HepG2 (cell line): ENCODE results near the gene TCF19. TPM values are rescaled to one million over a fixed set of nuclear protein-coding genes. Genes with fewer than 3 reads are reported as not detected.

Source experiments
- ATF7 ChIP-seq, 2 experiments: fragments of 450-650 bp in 1 of 2; sonication (generic) in 1 of 2; formaldehyde crosslinking in 1 of 2; IDR thresholded peaks; 2 replicates each; pipeline versions ENCODE4 v1.4.0 to v1.6.1; 2016 to 2020; ENCODE audit warnings: antibody characterized with exemption in 1 of 2, mild to moderate bottlenecking in 1 of 2, missing genetic modification reagents in 1 of 2
- MBD4 ChIP-seq: IDR thresholded peaks from 2 replicates; pipeline ENCODE4 v1.6.1; 2012; ENCODE audit warnings: low read length, inconsistent platforms, borderline replicate concordance
- MYC ChIP-seq: sonication (generic); formaldehyde crosslinking; IDR thresholded peaks from 2 replicates; pipeline ENCODE4 v1.9.0; 2021; ENCODE audit warnings: missing genetic modification reagents, borderline replicate concordance
- RBAK ChIP-seq: sonication (generic); formaldehyde crosslinking; IDR thresholded peaks from 2 replicates; pipeline ENCODE4 v1.5.1; 2020; ENCODE audit warnings: mild to moderate bottlenecking, missing genetic modification reagents
- RXRA ChIP-seq: sonication (generic); formaldehyde crosslinking; IDR thresholded peaks from 2 replicates; pipeline ENCODE4 v1.5.1; 2020; ENCODE audit warnings: missing genetic modification reagents
- SMC3 ChIP-seq: IDR thresholded peaks from 2 replicates; pipeline ENCODE4 v1.6.1; 2011; ENCODE audit warnings: low read length, improper control_type of control experiment
- SSRP1 ChIP-seq: IDR thresholded peaks from 2 replicates; pipeline ENCODE4 v1.6.1; 2016; ENCODE audit warnings: control low read depth
- U2AF2 ChIP-seq: fragments of 200-400 bp; formaldehyde crosslinking; IDR thresholded peaks from 2 replicates; pipeline ENCODE4 v1.6.1; 2017; ENCODE audit warnings: low read depth, mild to moderate bottlenecking, low read length
- ZBTB7A ChIP-seq: sonication (generic); formaldehyde crosslinking; IDR thresholded peaks from 2 replicates; pipeline ENCODE4 v1.8.0; 2022; ENCODE audit warnings: mild to moderate bottlenecking, missing genetic modification reagents
- ZNF136 ChIP-seq: sonication (generic); formaldehyde crosslinking; IDR thresholded peaks from 2 replicates; pipeline ENCODE4 v1.8.1; 2022; ENCODE audit warnings: low read depth, mild to moderate bottlenecking, moderate library complexity, missing genetic modification reagents
- ZNF607 ChIP-seq: sonication (generic); formaldehyde crosslinking; IDR thresholded peaks from 2 replicates; pipeline ENCODE4 v1.5.1; 2020; ENCODE audit warnings: missing genetic modification reagents, mild to moderate bottlenecking, borderline replicate concordance
- polyA plus RNA-seq, 8 experiments: library from polyadenylated mRNA; depleted of rRNA in 3 of 8; stranded (reverse) in 7 of 8; unstranded in 1 of 8; fragments of >200 nt; fragmentation: Illumina TruSeq in 4 of 8; extraction: Trizol in 4 of 8; gene quantifications; 2 replicates each; pipeline versions ENCODE4 v1.2.1 to v1.2.3, GENCODE V29; 2011 to 2016; ENCODE audit warnings: low read depth in 4 of 8, missing spikeins in 1 of 8, mixed read lengths in 1 of 8; ENCODE audit not compliant: insufficient read depth in 1 of 8
- total RNA-seq, 5 experiments: library from RNA; depleted of rRNA; stranded (reverse); fragments of >200 nt; fragmentation: Illumina TruSeq; extraction: Trizol; gene quantifications; 2 replicates each; pipeline ENCODE4 v1.2.3, GENCODE V29; 2016; ENCODE audit warnings: low read depth in 1 of 5
- TF ChIP-seq, protein P1 (sequence below): sonication (generic); formaldehyde crosslinking; IDR thresholded peaks from 2 replicates; pipeline ENCODE4 v1.5.0; 2020; ENCODE audit warnings: missing genetic modification reagents
- TF ChIP-seq, protein P2 (sequence below): sonication (generic); formaldehyde crosslinking; IDR thresholded peaks from 2 replicates; pipeline ENCODE4 v1.5.0; 2020; ENCODE audit warnings: missing genetic modification reagents
- TF ChIP-seq, protein P3 (sequence below): sonication (generic); formaldehyde crosslinking; IDR thresholded peaks from 2 replicates; pipeline ENCODE4 v1.4.0; 2020; ENCODE audit warnings: missing genetic modification reagents
- TF ChIP-seq, protein P4 (sequence below): sonication (generic); formaldehyde crosslinking; IDR thresholded peaks from 2 replicates; pipeline ENCODE4 v1.4.0; 2020; ENCODE audit warnings: missing genetic modification reagents, mild to moderate bottlenecking, borderline replicate concordance
- TF ChIP-seq, protein P5 (sequence below): sonication (generic); formaldehyde crosslinking; IDR thresholded peaks from 2 replicates; pipeline ENCODE4 v1.4.0; 2020; ENCODE audit warnings: missing genetic modification reagents, borderline replicate concordance
- TF ChIP-seq, protein P6 (sequence below): sonication (generic); formaldehyde crosslinking; IDR thresholded peaks from 2 replicates; pipeline ENCODE4 v1.5.1; 2020; ENCODE audit warnings: missing genetic modification reagents, mild to moderate bottlenecking, borderline replicate concordance

TCF19 gene
- total and polyA plus RNA-seq, 2 of the 13 experiments (the other 11 are each of a cell fraction or from before 2014, with no cell fraction given): 4.9 to 22.2 TPM

DNA sequence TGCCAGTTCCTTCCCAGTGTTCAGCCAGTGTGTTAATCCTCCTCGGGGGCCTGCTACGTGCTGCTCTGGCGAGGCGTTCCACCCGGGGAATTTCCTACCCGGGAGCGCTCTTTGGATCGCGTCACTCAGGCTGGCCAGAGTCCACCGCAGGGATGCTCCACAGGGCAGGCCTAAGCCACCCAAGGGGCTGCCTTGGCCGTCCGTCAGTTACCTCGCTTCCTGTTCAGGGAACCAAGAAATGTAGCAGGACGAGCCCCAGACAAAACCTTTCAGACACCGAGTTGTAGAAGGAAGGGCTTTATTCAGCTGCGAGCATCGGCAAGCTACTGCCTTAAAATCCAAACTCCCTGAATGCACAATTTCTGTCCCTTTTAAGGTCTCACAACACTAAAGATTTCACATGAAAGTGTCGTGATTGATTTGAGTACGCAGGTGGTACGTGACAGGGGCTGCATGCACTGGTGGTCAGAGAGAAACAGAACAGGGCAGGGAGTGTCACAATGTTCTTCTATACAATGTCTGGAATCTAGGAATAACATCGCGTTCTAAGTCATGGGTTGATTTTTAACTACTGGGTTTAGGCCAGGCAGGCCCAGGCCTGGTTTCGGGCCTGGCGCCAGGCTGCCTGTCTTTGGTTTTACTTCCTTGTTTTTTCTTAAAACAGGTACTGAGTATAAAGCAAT, 27.8 kb downstream of the TCF19 start (continued):
- TF ChIP-seq U2AF2 (no peak), ZBTB7A (0 out of 2 replicates have a peak, but pooled peaks have one; percentile 11), ZNF607 (no peak), RXRA (CRISPR knock-in tag) (peak; percentile 56), MYC (CRISPR knock-in tag) (peak; percentile 82; the same call in 1 of the 2 replicates), ATF7 (IDR thresholded peaks at IDR 0.05) (no peak), ATF7 (CRISPR knock-in tag; IDR thresholded peaks at IDR 0.05) (no peak), SSRP1 (CRISPR knock-in tag) (peak; percentile 54; the same call in 1 of the 2 replicates), SMC3 (no peak), ZNF136 (CRISPR knock-in tag) (no peak), RBAK (CRISPR knock-in tag) (no peak; the same call in 1 of the 2 replicates), MBD4 (no peak)
- TF ChIP-seq, protein P1, sequence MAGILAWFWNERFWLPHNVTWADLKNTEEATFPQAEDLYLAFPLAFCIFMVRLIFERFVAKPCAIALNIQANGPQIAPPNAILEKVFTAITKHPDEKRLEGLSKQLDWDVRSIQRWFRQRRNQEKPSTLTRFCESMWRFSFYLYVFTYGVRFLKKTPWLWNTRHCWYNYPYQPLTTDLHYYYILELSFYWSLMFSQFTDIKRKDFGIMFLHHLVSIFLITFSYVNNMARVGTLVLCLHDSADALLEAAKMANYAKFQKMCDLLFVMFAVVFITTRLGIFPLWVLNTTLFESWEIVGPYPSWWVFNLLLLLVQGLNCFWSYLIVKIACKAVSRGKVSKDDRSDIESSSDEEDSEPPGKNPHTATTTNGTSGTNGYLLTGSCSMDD (CRISPR knock-in tag): no peak
- TF ChIP-seq, protein P2, sequence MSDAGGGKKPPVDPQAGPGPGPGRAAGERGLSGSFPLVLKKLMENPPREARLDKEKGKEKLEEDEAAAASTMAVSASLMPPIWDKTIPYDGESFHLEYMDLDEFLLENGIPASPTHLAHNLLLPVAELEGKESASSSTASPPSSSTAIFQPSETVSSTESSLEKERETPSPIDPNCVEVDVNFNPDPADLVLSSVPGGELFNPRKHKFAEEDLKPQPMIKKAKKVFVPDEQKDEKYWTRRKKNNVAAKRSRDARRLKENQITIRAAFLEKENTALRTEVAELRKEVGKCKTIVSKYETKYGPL: no peak
- TF ChIP-seq, protein P3, sequence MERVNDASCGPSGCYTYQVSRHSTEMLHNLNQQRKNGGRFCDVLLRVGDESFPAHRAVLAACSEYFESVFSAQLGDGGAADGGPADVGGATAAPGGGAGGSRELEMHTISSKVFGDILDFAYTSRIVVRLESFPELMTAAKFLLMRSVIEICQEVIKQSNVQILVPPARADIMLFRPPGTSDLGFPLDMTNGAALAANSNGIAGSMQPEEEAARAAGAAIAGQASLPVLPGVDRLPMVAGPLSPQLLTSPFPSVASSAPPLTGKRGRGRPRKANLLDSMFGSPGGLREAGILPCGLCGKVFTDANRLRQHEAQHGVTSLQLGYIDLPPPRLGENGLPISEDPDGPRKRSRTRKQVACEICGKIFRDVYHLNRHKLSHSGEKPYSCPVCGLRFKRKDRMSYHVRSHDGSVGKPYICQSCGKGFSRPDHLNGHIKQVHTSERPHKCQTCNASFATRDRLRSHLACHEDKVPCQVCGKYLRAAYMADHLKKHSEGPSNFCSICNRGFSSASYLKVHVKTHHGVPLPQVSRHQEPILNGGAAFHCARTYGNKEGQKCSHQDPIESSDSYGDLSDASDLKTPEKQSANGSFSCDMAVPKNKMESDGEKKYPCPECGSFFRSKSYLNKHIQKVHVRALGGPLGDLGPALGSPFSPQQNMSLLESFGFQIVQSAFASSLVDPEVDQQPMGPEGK (CRISPR knock-in tag): peak; percentile 42; the same call in 1 of the 2 replicates
- TF ChIP-seq, protein P4, sequence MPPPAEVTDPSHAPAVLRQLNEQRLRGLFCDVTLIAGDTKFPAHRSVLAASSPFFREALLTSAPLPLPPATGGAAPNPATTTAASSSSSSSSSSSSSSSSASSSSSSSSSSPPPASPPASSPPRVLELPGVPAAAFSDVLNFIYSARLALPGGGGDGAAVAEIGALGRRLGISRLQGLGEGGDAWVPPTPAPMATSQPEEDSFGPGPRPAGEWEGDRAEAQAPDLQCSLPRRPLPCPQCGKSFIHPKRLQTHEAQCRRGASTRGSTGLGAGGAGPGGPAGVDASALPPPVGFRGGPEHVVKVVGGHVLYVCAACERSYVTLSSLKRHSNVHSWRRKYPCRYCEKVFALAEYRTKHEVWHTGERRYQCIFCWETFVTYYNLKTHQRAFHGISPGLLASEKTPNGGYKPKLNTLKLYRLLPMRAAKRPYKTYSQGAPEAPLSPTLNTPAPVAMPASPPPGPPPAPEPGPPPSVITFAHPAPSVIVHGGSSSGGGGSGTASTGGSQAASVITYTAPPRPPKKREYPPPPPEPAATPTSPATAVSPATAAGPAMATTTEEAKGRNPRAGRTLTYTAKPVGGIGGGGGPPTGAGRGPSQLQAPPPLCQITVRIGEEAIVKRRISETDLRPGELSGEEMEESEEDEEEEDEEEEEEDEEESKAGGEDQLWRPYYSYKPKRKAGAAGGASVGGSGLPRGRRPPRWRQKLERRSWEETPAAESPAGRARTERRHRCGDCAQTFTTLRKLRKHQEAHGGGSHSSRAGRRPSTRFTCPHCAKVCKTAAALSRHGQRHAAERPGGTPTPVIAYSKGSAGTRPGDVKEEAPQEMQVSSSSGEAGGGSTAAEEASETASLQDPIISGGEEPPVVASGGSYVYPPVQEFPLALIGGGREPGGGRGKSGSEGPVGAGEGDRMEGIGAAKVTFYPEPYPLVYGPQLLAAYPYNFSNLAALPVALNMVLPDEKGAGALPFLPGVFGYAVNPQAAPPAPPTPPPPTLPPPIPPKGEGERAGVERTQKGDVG (CRISPR knock-in tag): peak; percentile 68; the same call in 1 of the 2 replicates
- TF ChIP-seq, protein P5, sequence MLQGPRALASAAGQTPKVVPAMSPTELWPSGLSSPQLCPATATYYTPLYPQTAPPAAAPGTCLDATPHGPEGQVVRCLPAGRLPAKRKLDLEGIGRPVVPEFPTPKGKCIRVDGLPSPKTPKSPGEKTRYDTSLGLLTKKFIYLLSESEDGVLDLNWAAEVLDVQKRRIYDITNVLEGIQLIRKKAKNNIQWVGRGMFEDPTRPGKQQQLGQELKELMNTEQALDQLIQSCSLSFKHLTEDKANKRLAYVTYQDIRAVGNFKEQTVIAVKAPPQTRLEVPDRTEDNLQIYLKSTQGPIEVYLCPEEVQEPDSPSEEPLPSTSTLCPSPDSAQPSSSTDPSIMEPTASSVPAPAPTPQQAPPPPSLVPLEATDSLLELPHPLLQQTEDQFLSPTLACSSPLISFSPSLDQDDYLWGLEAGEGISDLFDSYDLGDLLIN (CRISPR knock-in tag): no peak
- TF ChIP-seq, protein P6, sequence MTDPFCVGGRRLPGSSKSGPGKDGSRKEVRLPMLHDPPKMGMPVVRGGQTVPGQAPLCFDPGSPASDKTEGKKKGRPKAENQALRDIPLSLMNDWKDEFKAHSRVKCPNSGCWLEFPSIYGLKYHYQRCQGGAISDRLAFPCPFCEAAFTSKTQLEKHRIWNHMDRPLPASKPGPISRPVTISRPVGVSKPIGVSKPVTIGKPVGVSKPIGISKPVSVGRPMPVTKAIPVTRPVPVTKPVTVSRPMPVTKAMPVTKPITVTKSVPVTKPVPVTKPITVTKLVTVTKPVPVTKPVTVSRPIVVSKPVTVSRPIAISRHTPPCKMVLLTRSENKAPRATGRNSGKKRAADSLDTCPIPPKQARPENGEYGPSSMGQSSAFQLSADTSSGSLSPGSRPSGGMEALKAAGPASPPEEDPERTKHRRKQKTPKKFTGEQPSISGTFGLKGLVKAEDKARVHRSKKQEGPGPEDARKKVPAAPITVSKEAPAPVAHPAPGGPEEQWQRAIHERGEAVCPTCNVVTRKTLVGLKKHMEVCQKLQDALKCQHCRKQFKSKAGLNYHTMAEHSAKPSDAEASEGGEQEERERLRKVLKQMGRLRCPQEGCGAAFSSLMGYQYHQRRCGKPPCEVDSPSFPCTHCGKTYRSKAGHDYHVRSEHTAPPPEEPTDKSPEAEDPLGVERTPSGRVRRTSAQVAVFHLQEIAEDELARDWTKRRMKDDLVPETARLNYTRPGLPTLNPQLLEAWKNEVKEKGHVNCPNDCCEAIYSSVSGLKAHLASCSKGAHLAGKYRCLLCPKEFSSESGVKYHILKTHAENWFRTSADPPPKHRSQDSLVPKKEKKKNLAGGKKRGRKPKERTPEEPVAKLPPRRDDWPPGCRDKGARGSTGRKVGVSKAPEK: peak; percentile 98; the same call in 1 of the 2 replicates
